HepG2 (cell line): ENCODE results near the gene ANKLE1. TPM values are rescaled to one million over a fixed set of nuclear protein-coding genes. Genes with fewer than 3 reads are reported as not detected.
A peak's percentile ranks its signal among the peaks of the same experiment; 100 is the strongest.

ENCODE experiments used
- FOXA1 ChIP-seq, 2 experiments: fragments of 450-650 bp in 1 of 2; sonication (generic) in 1 of 2; formaldehyde crosslinking in 1 of 2; IDR thresholded peaks; 2 replicates each; pipeline versions ENCODE4 v1.4.0 to v1.6.1; 2016 to 2020; ENCODE audit warnings: missing genetic modification reagents in 1 of 2
- MAFF ChIP-seq: IDR thresholded peaks from 2 replicates; pipeline ENCODE4 v1.6.1; 2011; ENCODE audit warnings: low read depth, low read length, improper control_type of control experiment
- RARA ChIP-seq: IDR thresholded peaks from 2 replicates; pipeline ENCODE4 v1.6.1; 2016; ENCODE audit warnings: missing genetic modification reagents, missing compliant biosample characterization
- SAFB2 ChIP-seq: sonication (generic); formaldehyde crosslinking; IDR thresholded peaks from 2 replicates; pipeline ENCODE4 v1.5.1; 2020; ENCODE audit warnings: missing genetic modification reagents, low read depth, mild to moderate bottlenecking, borderline replicate concordance
- SAP130 ChIP-seq: IDR thresholded peaks from 2 replicates; pipeline ENCODE4 v1.6.1; 2016; ENCODE audit warnings: low read depth
- TEAD3 ChIP-seq: optimal IDR thresholded peaks from 2 replicates; pipeline ENCODE3; 2016; ENCODE audit warnings: borderline replicate concordance
- ZBTB3 ChIP-seq: sonication (generic); formaldehyde crosslinking; IDR thresholded peaks from 2 replicates; pipeline ENCODE4 v1.4.0; 2020; ENCODE audit warnings: low read depth, mild to moderate bottlenecking, moderate library complexity, missing genetic modification reagents, borderline replicate concordance
- ZMYM3 ChIP-seq: sonication (generic); formaldehyde crosslinking; IDR thresholded peaks from 2 replicates; pipeline ENCODE4 v1.5.1; 2020; ENCODE audit warnings: mild to moderate bottlenecking, missing genetic modification reagents
- ZNF34 ChIP-seq: sonication (generic); formaldehyde crosslinking; IDR thresholded peaks from 2 replicates; pipeline ENCODE4 v1.4.0; 2020; ENCODE audit warnings: mild to moderate bottlenecking, missing genetic modification reagents, borderline replicate concordance
- ZNF598 ChIP-seq: sonication (generic); formaldehyde crosslinking; IDR thresholded peaks from 2 replicates; pipeline ENCODE4 v1.5.1; 2020; ENCODE audit warnings: mild to moderate bottlenecking, missing genetic modification reagents, borderline replicate concordance
- ZNF644 ChIP-seq: IDR thresholded peaks from 2 replicates; pipeline ENCODE4 v1.6.1; 2016; ENCODE audit warnings: low read depth
- ZNF83 ChIP-seq: sonication (generic); formaldehyde crosslinking; IDR thresholded peaks from 2 replicates; pipeline ENCODE4 v1.4.0; 2020; ENCODE audit warnings: missing genetic modification reagents, mild to moderate bottlenecking, borderline replicate concordance
- polyA plus RNA-seq, 8 experiments: library from polyadenylated mRNA; depleted of rRNA in 3 of 8; stranded (reverse) in 7 of 8; unstranded in 1 of 8; fragments of >200 nt; fragmentation: Illumina TruSeq in 4 of 8; extraction: Trizol in 4 of 8; gene quantifications; 2 replicates each; pipeline versions ENCODE4 v1.2.1 to v1.2.3, GENCODE V29; 2011 to 2016; ENCODE audit warnings: low read depth in 4 of 8, missing spikeins in 1 of 8, mixed read lengths in 1 of 8; ENCODE audit not compliant: insufficient read depth in 1 of 8
- total RNA-seq, 5 experiments: library from RNA; depleted of rRNA; stranded (reverse); fragments of >200 nt; fragmentation: Illumina TruSeq; extraction: Trizol; gene quantifications; 2 replicates each; pipeline ENCODE4 v1.2.3, GENCODE V29; 2016; ENCODE audit warnings: low read depth in 1 of 5
- TF ChIP-seq, protein P1 (sequence below): sonication (generic); formaldehyde crosslinking; IDR thresholded peaks from 2 replicates; pipeline ENCODE4; 2020; ENCODE audit warnings: missing genetic modification reagents, mild to moderate bottlenecking, borderline replicate concordance
- TF ChIP-seq, protein P2 (sequence below): IDR thresholded peaks from 2 replicates; pipeline ENCODE4 v1.6.1; 2016; ENCODE audit warnings: missing genetic modification reagents, missing compliant biosample characterization
- TF ChIP-seq, protein P3 (sequence below): sonication (generic); formaldehyde crosslinking; IDR thresholded peaks from 2 replicates; pipeline ENCODE4 v1.5.1; 2020; ENCODE audit warnings: missing genetic modification reagents, mild to moderate bottlenecking, borderline replicate concordance
- TF ChIP-seq, protein P4 (sequence below): sonication (generic); formaldehyde crosslinking; IDR thresholded peaks from 2 replicates; pipeline ENCODE4 v1.9.0; 2021; ENCODE audit warnings: missing genetic modification reagents, mild to moderate bottlenecking, borderline replicate concordance
- TF ChIP-seq, protein P5 (sequence below): sonication (generic); formaldehyde crosslinking; IDR thresholded peaks from 2 replicates; pipeline ENCODE4 v1.5.1; 2020; ENCODE audit warnings: mild to moderate bottlenecking, moderate library complexity, missing genetic modification reagents

The ANKLE1 gene
- total and polyA plus RNA-seq, 2 of the 13 experiments (the other 11 are each of a cell fraction or from before 2014, with no cell fraction given): 0.69 to 1.5 TPM

DNA sequence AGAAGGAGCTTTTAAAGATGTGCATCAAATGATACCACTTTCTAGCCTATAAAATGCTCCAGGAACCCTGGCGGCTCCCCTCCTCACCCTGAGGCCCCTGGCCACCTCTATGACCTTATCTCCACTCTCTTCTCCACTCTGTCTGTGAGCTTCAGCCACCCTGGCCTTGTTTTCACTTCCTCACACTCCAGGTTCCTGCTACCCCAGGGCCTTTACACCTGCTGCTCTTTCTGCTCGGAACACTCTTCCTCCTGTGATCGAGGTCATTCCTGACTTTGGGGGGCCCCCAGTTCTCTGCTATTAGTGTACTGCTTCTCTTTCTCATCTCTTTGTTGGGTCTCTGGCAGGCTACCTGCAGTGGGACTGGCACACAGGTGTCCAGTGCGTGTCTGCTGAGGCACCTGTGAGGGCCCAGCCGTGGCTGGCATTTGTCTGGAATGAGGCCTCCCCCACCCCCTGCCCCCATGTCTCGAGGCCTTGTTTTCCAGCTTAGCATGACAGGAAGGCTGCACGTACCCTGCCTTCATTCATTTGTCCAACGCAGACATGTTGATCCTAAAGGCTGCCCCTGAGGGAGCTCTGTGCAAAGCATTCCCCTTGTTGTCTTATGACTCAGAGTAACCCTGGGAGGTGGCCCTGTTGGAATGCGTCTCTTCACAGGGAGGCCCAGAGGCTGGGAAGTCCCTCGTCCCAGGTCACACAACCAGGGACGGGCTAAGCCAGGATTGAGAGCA is 29.9 kb downstream of the ANKLE1 start (continued):
- TF ChIP-seq, protein P1, sequence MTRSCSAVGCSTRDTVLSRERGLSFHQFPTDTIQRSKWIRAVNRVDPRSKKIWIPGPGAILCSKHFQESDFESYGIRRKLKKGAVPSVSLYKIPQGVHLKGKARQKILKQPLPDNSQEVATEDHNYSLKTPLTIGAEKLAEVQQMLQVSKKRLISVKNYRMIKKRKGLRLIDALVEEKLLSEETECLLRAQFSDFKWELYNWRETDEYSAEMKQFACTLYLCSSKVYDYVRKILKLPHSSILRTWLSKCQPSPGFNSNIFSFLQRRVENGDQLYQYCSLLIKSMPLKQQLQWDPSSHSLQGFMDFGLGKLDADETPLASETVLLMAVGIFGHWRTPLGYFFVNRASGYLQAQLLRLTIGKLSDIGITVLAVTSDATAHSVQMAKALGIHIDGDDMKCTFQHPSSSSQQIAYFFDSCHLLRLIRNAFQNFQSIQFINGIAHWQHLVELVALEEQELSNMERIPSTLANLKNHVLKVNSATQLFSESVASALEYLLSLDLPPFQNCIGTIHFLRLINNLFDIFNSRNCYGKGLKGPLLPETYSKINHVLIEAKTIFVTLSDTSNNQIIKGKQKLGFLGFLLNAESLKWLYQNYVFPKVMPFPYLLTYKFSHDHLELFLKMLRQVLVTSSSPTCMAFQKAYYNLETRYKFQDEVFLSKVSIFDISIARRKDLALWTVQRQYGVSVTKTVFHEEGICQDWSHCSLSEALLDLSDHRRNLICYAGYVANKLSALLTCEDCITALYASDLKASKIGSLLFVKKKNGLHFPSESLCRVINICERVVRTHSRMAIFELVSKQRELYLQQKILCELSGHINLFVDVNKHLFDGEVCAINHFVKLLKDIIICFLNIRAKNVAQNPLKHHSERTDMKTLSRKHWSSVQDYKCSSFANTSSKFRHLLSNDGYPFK (CRISPR knock-in tag): no peak
- TF ChIP-seq ZNF598 (CRISPR knock-in tag) (no peak), ZNF34 (CRISPR knock-in tag) (no peak), ZNF83 (CRISPR knock-in tag) (no peak), FOXA1 (IDR thresholded peaks at IDR 0.05) (no peak), FOXA1 (CRISPR knock-in tag; IDR thresholded peaks at IDR 0.05) (0 out of 2 replicates have a peak, but pooled peaks have one; percentile 26), SAP130 (peak; percentile 43; the same call in 1 of the 2 replicates), ZBTB3 (CRISPR knock-in tag) (no peak), ZMYM3 (CRISPR knock-in tag) (no peak), TEAD3 (CRISPR knock-in tag) (peak; percentile 84), MAFF (no peak), RARA (CRISPR knock-in tag) (peak; percentile 39; the same call in 1 of the 2 replicates), ZNF644 (CRISPR knock-in tag) (no peak), SAFB2 (no peak)
- TF ChIP-seq, protein P2, sequence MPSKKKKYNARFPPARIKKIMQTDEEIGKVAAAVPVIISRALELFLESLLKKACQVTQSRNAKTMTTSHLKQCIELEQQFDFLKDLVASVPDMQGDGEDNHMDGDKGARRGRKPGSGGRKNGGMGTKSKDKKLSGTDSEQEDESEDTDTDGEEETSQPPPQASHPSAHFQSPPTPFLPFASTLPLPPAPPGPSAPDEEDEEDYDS (CRISPR knock-in tag): 0 out of 2 replicates have a peak, but pooled peaks have one; percentile 19
- TF ChIP-seq, protein P3, sequence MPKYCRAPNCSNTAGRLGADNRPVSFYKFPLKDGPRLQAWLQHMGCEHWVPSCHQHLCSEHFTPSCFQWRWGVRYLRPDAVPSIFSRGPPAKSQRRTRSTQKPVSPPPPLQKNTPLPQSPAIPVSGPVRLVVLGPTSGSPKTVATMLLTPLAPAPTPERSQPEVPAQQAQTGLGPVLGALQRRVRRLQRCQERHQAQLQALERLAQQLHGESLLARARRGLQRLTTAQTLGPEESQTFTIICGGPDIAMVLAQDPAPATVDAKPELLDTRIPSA: no peak
- TF ChIP-seq, protein P4, sequence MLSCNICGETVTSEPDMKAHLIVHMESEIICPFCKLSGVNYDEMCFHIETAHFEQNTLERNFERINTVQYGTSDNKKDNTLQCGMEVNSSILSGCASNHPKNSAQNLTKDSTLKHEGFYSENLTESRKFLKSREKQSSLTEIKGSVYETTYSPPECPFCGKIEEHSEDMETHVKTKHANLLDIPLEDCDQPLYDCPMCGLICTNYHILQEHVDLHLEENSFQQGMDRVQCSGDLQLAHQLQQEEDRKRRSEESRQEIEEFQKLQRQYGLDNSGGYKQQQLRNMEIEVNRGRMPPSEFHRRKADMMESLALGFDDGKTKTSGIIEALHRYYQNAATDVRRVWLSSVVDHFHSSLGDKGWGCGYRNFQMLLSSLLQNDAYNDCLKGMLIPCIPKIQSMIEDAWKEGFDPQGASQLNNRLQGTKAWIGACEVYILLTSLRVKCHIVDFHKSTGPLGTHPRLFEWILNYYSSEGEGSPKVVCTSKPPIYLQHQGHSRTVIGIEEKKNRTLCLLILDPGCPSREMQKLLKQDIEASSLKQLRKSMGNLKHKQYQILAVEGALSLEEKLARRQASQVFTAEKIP (CRISPR knock-in tag): no peak
- TF ChIP-seq, protein P5, sequence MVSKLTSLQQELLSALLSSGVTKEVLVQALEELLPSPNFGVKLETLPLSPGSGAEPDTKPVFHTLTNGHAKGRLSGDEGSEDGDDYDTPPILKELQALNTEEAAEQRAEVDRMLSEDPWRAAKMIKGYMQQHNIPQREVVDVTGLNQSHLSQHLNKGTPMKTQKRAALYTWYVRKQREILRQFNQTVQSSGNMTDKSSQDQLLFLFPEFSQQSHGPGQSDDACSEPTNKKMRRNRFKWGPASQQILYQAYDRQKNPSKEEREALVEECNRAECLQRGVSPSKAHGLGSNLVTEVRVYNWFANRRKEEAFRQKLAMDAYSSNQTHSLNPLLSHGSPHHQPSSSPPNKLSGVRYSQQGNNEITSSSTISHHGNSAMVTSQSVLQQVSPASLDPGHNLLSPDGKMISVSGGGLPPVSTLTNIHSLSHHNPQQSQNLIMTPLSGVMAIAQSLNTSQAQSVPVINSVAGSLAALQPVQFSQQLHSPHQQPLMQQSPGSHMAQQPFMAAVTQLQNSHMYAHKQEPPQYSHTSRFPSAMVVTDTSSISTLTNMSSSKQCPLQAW: no peak
